Measurements from ENCODE around the gene EXOC3.
"Not testable (repeated sequence)": the region's sequence is repeated elsewhere in the genome, so short reads cannot be mapped to it uniquely, and the experiment has no call there.

Gene EXOC3

DNA sequence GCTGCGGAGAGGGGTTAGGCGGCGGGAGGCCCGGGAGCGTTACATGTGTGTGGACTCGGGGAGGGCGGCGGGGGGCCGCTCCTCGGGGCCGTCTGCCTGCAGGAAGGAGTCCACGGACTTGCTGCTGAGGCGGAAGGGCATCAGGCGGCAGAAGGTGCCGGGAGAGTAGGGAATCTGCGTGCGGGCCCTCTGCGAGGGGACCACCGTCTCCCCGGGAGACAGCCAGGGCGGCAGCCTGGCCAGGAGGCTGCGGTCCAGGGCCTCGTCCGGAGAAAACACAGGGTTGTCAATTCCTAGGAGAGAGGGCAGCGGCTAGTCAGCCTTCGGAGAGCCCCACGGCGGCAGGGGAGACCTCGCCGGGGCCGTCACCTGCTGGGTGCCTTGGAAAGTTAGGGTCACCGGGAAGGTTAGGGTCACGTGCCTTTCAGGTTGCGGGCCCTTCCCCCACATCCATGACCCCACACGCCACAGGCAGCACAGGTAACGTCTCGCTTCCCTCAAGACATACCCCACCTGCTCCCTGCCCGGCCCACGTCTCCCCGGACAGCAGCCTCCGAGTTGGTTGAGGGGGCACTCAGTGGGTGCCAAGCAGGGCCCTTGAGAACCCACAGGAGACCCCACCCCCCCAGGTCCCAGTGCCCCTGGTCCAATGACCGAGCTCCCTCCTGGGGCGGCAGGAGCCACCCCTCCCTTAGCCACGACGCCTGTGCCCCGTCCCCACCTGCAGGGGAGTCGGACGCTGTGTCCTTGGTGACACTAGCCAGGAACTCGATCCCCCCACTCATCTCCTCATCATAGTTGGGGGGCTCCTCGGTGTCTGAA, 32.1 kb downstream of the EXOC3 start:
- no peak for DNase-seq

DNA sequence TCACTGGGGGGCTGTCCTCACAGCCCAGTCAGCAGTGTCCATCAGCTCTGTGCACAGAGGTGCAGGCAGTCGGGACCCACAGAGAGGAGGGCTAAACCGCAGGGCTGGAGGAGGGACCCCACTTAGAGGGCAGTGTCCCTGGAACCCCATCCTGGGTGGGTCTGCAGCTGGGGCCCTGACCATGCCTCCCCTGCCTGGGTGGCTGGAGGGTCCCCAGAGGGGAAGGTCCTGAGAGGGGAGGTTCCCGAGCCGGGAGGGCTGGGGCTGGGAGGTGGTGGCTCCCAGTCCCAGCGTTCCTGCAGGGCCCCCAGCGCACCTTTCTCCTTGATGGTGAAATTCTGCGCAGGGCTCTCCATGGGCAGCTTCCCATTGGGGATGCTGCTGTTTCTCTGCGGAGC, 32.7 kb downstream of the EXOC3 start:
- no peak for DNase-seq

DNA sequence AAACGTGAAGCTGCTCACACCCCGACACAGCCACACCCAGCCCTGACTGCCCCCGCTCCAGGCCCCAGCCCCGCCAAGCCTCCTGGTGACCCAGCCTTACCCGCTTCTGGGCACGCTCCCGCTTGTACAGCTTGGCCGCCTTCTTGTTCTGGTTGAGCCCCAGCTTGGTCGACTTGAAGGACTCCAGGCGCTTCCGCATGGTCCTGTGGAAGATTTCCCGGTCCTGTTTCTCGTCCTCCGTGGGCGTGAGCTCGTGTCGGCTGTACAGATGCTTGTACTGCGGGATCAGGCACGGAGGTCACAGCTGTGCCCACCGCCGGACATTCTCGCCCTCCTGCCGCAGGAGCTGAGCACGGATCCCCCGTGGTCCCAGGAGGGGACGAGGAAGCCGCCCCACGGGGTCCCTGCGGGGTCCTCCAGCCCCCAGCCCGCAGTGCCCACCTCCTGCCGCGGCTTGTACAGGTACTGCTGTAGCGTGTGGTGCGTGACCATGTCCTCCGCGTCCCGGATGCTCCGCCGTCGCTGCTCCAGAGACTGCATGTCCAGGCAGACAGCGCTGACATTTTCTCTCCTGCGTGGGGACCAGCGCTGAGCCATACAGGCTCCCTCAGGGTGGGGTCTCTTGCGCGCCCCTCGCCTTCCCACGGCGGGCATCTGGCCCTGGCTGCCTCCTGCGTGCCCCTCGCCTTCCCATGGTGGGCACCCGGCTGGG, 33.3 kb downstream of the EXOC3 start:
- DNase-seq: no peak

DNA sequence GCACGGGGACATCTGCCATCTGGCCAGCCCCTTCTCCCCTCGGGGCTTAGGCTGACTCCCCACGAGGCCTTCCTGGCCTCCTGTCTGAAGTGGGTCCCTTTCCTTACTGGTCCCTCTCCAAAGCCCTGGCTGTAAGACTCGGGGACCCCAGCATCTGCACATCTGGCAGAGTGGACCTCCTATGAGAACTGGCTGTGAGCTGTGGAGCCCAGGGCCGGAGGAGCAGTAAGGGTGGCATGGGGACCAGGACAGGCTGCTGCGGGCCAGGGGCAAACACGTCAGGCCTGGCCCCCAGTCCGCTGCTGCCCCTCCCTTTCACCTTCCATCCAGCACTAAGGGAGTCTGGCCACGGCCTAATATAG, 33.8 kb downstream of the EXOC3 start:
- no peak for DNase-seq

DNA sequence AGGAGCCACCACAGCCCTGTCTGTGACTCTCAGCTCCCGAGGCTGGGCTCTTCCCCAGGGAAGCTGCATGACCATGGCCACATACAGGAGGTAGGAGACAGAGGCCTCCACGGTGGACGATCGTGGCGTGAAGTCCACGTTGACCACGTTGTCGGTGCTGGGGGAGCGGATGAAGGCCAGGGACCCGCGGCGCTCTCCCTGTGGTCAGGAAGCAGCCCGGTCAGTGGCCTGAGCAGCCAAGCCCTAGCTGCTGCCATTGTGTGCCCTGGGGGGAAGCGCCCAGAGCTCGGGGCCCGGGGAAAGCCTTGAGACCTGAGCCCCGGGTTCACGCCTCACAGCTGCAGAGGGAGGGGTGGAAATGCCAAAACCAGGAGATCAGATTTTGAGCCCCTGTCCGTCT, 34.3 kb downstream of the EXOC3 start:
- DNase-seq: no peak

DNA sequence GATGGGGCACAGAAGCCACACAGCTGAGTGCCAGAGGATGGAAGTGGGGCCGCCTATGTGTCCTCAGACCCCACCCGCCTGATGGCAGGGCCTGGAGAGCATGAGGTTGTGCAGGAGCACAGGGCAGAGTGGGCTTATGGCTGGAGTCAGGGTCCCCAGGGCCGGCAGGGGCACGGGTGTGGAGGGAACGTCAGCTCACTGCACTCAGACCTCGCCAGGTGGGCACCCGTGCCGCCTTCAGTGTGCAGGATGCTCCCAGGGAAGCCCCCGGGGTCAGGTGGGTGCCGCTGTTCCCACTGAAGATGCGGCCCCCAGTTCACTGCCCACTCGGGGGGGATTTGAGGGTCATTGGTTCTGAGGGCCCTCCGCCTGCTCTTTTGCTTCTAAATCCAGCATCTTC, 34.9 kb downstream of the EXOC3 start:
- no peak for DNase-seq

DNA sequence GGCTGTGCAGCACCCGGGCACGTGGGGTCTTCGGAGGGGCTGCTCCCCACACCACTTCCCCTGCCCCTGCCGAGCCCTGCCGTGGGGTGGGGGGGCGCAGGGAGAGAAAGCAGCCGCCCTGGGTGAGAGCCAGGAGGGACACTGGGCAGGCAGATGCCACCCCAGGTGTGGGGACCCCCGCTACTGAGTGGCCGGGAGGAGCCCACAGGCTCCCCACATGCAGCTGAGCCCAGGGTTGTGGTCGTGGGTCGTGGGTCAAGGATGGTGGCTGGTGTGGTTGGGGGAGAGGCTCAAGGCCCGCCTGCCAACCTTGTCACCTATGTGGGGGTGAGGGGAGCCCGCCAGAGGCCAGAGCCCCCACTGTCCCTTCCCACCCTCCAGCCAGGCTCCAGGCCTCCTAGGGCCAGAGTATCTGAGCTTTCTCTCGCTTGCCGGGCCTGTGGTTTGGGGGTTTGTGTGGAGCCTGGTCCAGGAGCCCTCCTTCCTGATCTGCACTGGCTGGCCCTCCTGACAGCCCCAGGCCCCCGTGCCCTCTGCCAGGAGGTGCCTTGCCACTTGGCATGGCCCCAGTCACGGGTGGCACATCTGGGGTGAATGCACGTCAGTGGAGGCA, 35.5 kb downstream of the EXOC3 start:
- DNase-seq: no peak

DNA sequence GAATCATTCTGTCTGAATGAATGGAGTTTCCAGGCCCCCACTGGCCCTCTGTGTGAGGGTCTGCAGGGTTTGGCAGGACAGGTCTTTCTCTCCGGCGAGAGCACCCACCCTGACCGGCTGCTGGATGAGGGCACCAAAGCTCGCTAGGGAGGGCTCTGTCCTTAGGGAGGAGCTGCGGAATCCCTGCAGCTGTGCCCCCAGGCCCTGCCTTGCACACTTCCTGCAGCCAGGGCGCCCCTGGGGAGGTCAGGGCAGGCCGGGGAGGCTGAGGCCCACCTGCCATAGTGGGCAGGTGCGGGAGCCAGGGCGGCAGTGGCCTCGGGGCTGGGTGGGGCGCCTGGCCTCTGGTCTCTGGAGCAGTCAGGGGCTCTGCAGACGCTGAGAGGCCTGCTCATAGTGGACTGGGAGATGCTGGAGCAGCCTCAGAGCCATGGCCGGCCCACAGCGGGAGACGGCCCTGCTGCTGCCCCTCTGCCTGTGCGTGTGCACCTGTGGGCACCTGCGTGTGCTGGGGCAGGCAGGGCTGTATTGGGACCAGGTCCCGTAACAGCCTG, 36.1 kb downstream of the EXOC3 start:
- no peak for DNase-seq

DNA sequence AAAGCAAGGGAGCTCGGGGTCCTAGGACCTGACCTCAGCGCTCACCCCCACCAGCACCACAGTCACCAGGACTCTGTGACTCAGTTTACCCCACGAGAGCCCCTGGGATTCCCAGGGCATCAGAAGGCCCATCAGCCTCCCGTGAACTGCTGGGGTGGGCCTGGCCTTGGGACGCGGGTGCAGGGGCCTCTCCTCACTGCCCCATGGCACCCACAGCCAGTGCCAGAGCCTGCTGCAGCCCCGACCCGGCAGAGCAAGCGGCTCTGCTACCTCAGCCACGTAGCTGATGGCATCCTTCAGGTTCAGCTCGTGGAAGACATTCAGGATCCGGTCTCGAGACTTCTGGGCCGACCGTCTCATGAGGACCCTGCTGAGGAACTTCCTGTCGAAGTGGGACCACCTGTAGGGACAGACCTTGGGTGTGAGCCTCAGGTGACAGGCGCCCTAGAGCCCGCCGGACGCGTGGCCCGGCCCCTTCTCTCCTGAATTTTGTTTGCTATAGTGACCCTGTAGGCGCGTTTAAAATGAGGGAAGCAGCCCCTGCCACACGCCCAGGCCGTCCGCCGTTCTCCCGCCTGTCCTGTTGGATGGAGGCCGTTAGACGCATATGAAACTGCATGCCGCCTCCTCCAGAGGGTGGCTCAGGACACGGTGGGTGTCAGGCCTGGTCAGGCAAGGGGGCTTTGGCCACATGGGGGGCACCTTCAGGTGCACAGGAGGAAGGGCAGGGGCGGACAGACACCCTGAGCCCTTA, 36.8 kb downstream of the EXOC3 start:
- DNase-seq: no peak

DNA sequence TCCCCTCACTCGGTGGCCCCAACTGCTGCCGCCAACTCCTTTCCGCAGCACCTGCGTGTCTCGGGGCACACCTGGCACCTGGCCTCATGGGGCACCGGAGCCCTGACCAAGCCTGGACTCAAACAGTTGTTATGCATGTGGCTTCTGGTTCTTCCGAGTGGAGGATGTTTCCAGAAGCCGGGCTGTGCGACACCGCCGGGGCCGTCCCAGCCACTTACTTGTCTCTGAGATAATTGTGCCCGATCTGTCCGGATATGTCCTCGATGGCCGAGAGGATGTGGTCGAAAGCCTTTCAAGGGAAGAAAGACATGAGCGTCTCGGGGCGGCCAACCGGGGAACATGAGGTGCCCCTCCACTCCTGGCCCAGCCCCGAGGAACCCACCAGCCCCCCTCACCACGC, 38.4 kb downstream of the EXOC3 start:
- DNase-seq: no peak

DNA sequence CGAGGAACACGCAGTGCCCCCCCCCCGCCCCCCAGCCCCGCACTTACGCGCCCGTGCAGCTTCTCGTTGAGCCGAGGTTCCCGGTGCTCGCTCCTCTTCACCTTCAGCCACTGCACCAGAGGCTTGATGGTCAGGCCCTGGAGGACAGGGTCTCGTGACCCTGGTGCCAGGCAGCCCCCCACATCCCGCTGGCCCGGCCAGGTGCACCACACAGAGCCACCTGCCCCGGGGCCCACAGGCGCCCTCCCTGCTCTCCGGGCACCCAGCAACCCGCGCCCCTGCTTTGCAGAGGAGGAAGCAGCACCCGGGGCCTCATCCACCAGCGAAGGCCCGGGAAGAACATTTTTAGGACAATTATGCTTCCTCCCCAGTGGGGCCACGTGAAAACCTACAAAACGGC, 39.0 kb downstream of the EXOC3 start:
- no peak for DNase-seq

DNA sequence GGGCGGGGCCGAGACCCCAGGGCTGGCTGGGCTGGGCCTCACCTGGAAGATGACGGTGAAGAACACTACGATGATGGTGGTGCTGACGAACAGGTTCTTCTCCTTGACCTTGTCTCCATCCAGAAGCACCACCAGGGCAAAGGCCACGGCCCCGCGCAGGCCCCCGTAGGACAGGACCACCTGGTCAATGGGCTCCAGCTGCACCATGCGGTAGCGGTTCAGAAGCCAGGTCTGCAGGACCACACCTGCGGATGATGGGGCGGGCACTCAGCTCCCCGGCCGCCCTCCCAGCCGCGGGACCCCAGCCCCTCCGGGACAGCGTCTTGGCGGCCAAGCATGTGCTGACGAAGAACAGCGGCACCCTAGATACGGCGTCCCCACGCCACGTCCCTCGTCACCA, 39.5 kb downstream of the EXOC3 start:
- no peak for DNase-seq

DNA sequence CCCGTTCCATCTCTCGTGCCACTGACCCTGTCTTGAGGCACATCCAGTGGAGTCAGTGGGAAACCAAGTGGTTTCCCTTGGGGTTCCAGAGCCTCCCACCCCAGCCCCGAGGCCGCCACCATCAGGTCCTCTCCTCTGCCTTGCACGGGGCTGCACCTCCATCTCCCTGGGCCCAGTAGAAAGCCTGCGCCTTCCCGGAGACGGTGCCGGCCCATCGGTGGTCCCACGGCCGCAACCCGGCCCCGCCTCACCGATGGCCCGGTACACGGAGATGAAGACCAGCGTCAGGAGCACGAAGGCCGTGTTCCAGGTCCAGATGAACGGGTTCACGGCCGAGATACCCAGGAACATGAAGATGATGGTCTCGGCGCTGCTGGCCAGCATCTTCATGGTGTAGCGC, 40.0 kb downstream of the EXOC3 start:
- no peak for DNase-seq

DNA sequence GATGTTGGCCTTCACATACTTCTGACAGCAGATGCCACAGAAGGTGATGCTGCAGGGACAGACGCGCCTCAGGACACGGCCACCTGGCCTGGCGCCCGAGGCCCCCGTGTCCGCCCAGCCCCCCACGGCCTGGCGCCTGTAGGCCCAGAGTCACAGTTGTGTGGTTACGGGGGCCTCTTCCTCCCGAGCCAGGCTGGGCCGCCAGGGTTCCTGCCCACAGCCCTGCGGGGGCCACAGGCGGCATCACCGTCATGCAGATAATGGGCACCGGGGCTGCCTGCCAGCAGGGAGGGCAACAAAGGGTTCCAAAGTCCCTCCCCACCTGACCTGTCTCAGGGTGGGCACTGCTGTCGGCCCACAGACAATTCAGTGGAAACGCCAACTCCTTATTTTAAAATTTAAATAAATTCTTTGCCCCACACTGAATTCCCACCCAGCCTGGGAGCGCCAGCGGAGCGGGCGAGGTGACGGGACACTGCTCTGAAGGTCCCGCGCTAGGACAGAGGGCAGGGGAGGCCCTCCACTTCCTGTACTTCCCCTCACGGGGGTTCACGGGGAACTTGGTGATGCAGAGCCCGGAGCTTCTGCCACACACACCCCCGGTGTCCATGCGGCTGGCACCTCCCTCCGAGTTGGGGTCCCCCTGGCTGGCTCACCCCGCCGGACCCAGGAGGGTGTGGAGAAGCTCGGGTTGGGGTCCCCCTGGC, 40.6 kb downstream of the EXOC3 start:
- DNase-seq: no peak

DNA sequence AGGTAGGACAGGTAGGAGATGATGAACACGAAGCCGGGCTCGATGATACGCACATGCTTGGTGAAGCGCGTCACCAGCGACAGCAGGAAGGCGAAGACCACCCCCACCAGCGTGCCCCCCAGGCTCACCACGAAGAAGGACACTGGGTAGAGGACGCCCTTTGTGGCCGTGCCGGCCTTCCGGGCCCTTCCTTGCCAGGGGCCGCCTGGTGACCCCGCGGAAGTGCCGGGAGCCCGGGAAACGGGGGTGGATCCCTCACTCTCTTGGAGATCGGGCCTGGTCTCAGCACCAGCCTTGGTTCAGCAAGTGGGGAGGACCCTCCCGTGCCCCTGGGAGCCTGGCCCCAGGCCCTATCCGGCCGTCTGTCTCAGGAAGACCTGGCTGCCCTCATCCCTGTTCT, 41.6 kb downstream of the EXOC3 start:
- DNase-seq: no peak

DNA sequence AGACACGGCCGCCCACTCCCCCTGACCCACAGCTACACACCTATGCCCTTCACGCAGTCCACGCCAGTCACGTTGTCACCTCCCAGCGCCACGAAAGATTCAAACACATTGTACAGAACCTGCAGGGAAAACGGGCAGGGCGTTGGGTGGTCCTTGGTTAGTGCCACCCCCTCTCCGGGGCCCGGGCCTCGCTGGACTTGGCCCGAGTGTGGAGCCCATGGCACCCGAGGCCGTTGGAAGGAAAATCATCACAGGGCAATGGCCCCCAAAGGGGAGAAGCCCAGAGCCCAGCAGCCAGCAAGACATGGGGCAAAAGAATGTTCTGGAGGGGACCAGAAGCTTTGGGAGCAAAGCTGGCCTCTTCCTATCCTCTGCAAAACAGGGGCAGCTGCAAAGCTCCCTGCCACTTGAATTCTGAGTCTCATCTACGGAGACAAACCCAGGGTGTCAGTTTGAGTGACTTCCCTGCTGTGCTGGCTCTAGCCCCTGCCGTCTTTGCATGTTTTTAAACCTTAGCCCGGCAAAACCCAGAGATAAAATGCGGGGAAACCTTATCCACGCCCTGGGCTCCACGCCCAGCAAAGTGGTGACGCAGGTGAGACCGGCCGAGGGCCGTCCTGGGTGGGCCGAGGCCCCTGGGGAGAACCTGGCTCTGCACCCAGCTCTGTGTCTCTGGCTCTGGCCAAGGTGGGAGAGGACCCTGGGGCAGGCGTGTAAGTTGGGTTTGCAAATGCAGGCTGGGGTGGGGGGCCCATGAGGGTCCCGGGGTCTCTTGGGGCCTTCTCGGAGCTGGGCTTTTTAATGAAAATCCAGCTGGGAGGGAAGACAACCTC, 42.4 kb downstream of the EXOC3 start:
- DNase-seq: no peak

DNA sequence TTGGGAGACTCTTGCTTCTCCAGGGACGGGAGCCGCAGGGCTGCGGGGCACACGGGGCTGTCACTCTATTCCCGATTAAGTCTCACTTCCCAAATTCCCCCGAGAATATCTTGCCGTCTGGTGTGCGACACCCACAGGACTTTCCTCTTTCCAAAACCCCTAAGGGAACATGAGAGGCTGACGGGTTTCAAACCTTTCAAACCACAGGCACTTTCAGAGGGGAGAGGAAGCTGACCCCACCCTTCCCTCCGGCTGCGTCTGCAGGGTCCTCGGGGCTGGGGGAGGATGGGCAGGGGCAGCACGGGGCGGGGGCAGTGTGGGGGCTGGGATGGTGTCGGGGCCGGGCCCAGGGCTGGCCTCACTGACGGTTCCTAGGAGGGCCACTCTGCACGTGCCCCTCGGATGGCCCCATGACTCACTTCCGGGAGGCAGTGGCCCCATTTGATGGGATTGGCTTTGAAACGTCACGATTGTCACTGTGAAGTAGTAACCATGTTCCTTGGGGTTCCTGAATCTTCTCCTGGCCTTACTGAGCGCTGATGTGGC, 43.0 kb downstream of the EXOC3 start:
- DNase-seq: no peak

DNA sequence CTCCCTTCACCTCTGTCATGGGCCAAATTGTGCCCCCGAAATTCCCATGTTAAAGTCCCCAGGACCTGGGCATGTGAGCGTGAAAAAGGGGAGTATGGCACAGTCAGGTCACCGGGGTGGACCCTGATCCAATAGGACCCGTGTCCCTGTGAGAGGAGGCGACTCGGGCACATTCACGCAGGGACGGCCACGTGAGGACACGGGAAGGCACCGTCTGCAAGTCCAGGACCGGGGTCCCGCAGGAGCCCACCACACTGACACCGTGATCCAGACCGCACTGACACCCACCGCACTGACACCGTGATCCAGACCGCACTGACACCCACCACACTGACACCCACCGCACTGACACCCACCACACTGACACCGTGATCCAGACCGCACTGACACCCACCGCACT, 43.6 kb downstream of the EXOC3 start:
- not testable (repeated sequence) for DNase-seq

DNA sequence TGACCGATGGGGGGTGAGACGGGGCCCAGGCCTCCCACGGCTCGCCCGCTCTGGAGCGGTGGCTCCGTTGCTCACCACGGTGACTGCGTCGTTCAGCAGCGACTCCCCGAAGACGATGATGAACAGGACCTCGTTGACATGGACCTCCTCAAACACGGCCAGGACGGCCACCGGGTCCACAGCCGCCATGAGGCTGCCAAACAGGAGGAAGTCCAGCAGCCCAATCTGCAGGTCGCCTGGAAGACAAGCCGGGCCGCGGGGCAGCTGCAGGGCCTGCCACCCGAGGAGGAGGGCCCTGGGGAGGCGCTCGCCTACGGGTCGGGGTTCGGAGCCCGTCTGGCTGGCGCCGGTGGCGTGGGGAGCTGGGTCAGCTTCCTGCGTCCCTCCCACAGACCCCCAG, 45.3 kb downstream of the EXOC3 start:
- DNase-seq: no peak

DNA sequence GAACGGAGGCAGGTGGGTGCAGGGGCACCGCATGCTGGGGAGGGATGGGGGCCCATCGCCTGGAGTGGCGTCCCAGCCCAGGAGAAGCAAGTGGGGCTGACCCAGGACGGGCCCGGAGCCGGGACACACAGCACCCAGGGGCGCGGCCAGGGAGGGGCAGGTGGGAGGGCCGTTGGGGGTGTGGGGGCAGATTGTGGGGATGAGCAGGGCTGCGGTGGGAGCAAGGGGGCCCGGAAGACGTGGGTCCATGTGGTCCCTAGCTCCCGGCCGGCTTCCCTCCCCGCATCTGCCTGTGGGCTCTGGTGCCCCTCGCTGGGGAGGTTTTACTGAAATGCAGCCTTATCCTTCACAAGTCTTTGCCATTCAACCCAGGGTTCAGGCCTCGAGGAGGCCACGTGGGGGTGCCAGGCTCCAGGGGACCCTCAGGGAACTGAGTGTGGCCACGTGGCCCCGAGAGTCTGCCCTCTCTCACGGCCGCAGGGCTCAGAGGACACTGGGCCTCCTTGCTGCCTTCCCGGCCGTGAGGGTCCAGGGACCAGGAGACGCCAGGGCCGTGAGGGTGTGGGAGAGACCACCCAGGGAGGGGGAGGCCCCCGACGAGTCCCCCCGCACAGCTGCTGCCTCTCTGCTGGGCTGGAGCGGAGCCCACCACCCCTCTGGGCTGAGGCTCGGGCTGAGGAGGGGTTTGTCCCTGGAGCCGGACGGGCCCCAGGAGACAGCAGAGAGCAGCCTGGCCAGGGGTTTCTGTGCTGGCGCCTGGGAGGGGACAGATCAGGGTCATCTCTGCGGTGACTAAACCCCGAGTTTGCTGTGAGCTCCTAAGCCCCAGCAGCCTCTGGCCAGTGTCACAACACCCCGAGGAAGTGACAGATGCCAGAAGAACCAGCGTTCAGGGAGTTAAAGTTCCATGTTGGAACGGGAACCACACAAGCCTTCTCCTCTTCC, 46.0 kb downstream of the EXOC3 start:
- DNase-seq: no peak
